ENCODE measurements around the gene MICAL3. TPM values are rescaled to one million over a fixed set of nuclear protein-coding genes. Genes with fewer than 3 reads are reported as not detected.

MICAL3 gene
- total RNA-seq, 1 donor from 2014 or later = 31.2 TPM

- no peak overlapping the region for H3K4me3 ChIP-seq
- no peak for TF ChIP-seq CTCF (IDR thresholded peaks at IDR 0.05)
- H3K27me3 ChIP-seq = no peaks in the 10 kb centered on the region
- peaks cover 10% of the 10 kb centered on the region for H3K4me1 ChIP-seq
- no peak for DNase-seq
- no peaks in the 10 kb centered on the region for H3K36me3 ChIP-seq
- no peaks in the 10 kb centered on the region for H3K9me3 ChIP-seq
- no peak for ATAC-seq
- no peak overlapping the region for H3K27ac ChIP-seq
- intact Hi-C loops (cut with DNase I) = no loop called here
Observed at GRCh38 chr22:17966403-17966717, 58.0 kb downstream of the MICAL3 start.

GRCh38 chr22:17965538-17966402, 58.6 kb downstream of the MICAL3 start:
- intact Hi-C loops (cut with DNase I) = no loop called here
- Histone ChIP-seq H3K27me3 (no peaks in the 10 kb centered on the region), H3K9me3 (no peaks in the 10 kb centered on the region), H3K27ac (no peak overlapping the region), H3K4me1 (peaks cover 8% of the 10 kb centered on the region), H3K4me3 (no peak overlapping the region), H3K36me3 (no peaks in the 10 kb centered on the region)
- no peak for ATAC-seq
- TF ChIP-seq CTCF (IDR thresholded peaks at IDR 0.05) = no peak
- DNase-seq = no peak

- ATAC-seq = no peak
- H3K27me3 ChIP-seq = no peaks in the 10 kb centered on the region
- intact Hi-C loops (cut with DNase I) = no loop called here
- peak overlapping the region; percentile 17 for H3K27ac ChIP-seq
- no peaks in the 10 kb centered on the region for H3K9me3 ChIP-seq
- H3K4me3 ChIP-seq = no peak overlapping the region
- H3K4me1 ChIP-seq = peaks cover 8% of the 10 kb centered on the region
- no peak for TF ChIP-seq CTCF (IDR thresholded peaks at IDR 0.05)
- DNase-seq = no peak
- H3K36me3 ChIP-seq = no peaks in the 10 kb centered on the region
Observed at GRCh38 chr22:17964643-17965042, 59.7 kb downstream of the MICAL3 start.

- no peak for TF ChIP-seq CTCF (IDR thresholded peaks at IDR 0.05)
- peaks cover 8% of the 10 kb centered on the region for H3K4me1 ChIP-seq
- no peak for ATAC-seq
- intact Hi-C loops (cut with DNase I) = no loop called here
- no peaks in the 10 kb centered on the region for H3K36me3 ChIP-seq
- H3K27me3 ChIP-seq = no peaks in the 10 kb centered on the region
- H3K27ac ChIP-seq = peak overlapping the region; percentile 17
- no peak overlapping the region for H3K4me3 ChIP-seq
- no peaks in the 10 kb centered on the region for H3K9me3 ChIP-seq
- DNase-seq = no peak
Observed at GRCh38 chr22:17964156-17964555, 60.2 kb downstream of the MICAL3 start.

- Histone ChIP-seq H3K9me3 (no peaks in the 10 kb centered on the region), H3K4me3 (no peak overlapping the region), H3K4me1 (peaks cover 8% of the 10 kb centered on the region), H3K27me3 (no peaks in the 10 kb centered on the region), H3K27ac (no peak overlapping the region), H3K36me3 (no peaks in the 10 kb centered on the region)
- DNase-seq (no peak), ATAC-seq (no peak)
- no peak for TF ChIP-seq CTCF (IDR thresholded peaks at IDR 0.05)
- intact Hi-C loops (cut with DNase I) = no loop called here
Observed at GRCh38 chr22:17963015-17963414, 61.3 kb downstream of the MICAL3 start.

All from upper lobe of right lung (tissue), 1 donor.